ENCODE results near the gene NTNG1.

DNA sequence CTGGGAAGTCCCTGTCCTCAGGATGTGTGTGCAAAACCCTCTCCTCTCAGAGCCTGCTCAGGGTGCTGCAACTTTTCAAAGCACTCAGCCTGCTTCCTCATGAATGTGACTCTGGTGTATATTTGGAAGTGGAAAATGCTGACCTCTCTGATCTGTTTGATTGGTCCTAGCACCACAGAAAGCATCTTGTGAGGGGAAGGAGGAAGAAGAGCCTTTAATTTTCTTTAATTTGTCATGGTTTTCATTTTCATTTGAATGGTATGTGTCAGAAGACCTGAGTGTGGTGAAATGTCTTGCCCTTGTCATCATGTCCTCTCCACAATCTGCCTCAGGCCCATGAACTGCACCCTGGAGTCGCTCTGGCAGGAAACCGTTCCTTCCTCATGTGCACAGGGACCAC is 383.5 kb downstream of the NTNG1 start:
- TF ChIP-seq, protein P1, sequence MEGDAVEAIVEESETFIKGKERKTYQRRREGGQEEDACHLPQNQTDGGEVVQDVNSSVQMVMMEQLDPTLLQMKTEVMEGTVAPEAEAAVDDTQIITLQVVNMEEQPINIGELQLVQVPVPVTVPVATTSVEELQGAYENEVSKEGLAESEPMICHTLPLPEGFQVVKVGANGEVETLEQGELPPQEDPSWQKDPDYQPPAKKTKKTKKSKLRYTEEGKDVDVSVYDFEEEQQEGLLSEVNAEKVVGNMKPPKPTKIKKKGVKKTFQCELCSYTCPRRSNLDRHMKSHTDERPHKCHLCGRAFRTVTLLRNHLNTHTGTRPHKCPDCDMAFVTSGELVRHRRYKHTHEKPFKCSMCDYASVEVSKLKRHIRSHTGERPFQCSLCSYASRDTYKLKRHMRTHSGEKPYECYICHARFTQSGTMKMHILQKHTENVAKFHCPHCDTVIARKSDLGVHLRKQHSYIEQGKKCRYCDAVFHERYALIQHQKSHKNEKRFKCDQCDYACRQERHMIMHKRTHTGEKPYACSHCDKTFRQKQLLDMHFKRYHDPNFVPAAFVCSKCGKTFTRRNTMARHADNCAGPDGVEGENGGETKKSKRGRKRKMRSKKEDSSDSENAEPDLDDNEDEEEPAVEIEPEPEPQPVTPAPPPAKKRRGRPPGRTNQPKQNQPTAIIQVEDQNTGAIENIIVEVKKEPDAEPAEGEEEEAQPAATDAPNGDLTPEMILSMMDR (IDR thresholded peaks at IDR 0.05): no peak
- no peak for TF ChIP-seq POLR2A (IDR thresholded peaks at IDR 0.05; ENCODE audit: low read depth)
- TF ChIP-seq EP300 (IDR thresholded peaks at IDR 0.05): no peak
- TF ChIP-seq POLR2AphosphoS5 (IDR thresholded peaks at IDR 0.05): no peak

Measured in esophagus muscularis mucosa (tissue), 4 donors.